ENCODE results near the gene CLPSL2.

The CLPSL2 gene

GRCh38 chr6:35788423-35788982 is 12.1 kb downstream of the CLPSL2 start:
- no peak for DNase-seq

- no peak for DNase-seq
Observed at GRCh38 chr6:35790683-35791082, 14.3 kb downstream of the CLPSL2 start.

GRCh38 chr6:35794536-35795452 is 18.4 kb downstream of the CLPSL2 start:
- DNase-seq = no peak

- DNase-seq = no peak
Observed at GRCh38 chr6:35795453-35796071, 19.2 kb downstream of the CLPSL2 start.

- DNase-seq = no peak
Observed at GRCh38 chr6:35796236-35796635, 19.8 kb downstream of the CLPSL2 start.

GRCh38 chr6:35797837-35798526 is 21.6 kb downstream of the CLPSL2 start:
- no peak for DNase-seq

- DNase-seq = no peak
Observed at GRCh38 chr6:35798706-35799105, 22.3 kb downstream of the CLPSL2 start.

- no peak for DNase-seq
Observed at GRCh38 chr6:35801148-35801547, 24.8 kb downstream of the CLPSL2 start.

- peak; percentile 77 for DNase-seq
Observed at GRCh38 chr6:35804996-35805736, 28.8 kb downstream of the CLPSL2 start, which contains the start of gene LHFPL5. Gene LHFPL5 (plus strand): TSS chr6:35805352. CDS start chr6:35805671, 319 bp downstream.

GRCh38 chr6:35808688-35809087 is 32.3 kb downstream of the CLPSL2 start:
- DNase-seq = peak; percentile 76

GRCh38 chr6:35809809-35810208 is 33.4 kb downstream of the CLPSL2 start:
- DNase-seq = no peak

GRCh38 chr6:35810971-35811698 is 34.7 kb downstream of the CLPSL2 start:
- no peak for DNase-seq

GRCh38 chr6:35811699-35811995 is 35.2 kb downstream of the CLPSL2 start:
- DNase-seq = no peak

GRCh38 chr6:35817515-35817914 is 41.1 kb downstream of the CLPSL2 start:
- DNase-seq = no peak

- no peak for DNase-seq
Observed at GRCh38 chr6:35823601-35824000, 47.2 kb downstream of the CLPSL2 start.

GRCh38 chr6:35824552-35825192 is 48.3 kb downstream of the CLPSL2 start:
- no peak for DNase-seq
